Forelimb muscle (tissue), 1 donor: ENCODE measurements around the gene TUBB6. TPM values are rescaled to one million over a fixed set of nuclear protein-coding genes. Genes with fewer than 3 reads are reported as not detected.

Source experiments
- DNase-seq: peaks from one replicate; pipeline ENCODE4 v3.0.0-alpha.2; 2013; ENCODE audit warnings: low read depth
- polyA plus RNA-seq: library from polyadenylated mRNA; unstranded; fragments of 120-200 nt; gene quantifications from one replicate; pipeline ENCODE4 v1.2.1, GENCODE V29; 2013; ENCODE audit not compliant: insufficient read length

Gene TUBB6
- polyA plus RNA-seq, 1 donor: 224 TPM

DNA sequence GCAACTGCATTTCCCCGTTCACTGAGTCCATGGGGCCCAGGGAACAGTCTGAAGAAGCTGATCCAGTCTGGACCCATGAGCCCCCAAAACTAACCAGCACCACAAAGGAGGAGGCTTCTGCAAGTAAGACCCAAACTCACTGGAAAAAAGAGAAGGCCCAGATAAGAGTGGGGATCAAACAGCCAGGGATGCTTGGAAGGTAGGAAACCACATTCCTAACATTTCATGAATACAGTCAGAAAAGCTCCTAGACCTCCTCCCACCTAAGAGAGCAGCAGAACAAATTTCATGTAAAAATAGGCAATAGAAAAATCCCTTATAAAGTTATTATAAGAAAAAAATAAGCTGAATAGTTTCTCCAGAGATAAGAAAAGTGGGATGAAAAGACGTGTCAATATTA is 30.3 kb downstream of the TUBB6 start:
- no peak for DNase-seq

DNA sequence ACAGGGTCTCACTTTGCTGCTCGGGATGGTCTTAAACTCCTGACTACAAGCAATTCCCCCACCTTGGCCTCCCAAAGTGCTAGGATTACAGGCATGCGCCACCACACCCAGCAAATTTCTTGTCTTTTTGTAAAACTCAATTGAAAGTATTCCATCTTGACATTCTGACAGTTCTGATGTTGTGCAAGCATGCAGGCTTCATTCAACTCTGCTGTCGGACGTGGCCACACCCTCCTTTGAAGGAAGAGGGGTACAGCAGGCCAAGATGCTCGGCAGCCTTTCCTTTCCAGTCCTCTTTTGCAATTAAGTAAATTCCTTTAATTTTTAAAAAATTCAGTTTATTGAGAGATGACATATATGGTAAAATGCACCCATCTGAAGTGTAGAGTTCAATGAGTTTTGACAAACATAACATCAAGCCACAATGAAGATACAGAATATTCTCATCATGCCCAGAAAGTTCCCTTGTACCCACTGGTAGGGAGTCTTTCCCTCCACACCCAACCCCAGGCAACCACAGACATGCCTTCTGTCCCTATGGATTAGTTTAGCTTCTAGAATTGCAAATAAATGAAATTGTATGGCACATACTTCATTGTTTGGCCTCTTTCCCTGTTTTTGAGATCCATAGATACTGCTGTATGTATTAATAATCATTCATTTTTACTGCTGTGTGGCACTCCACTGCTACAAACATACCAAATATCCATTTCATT is 33.1 kb downstream of the TUBB6 start:
- DNase-seq: no peak

- DNase-seq: no peak
These were observed 34.6 kb downstream of the TUBB6 start for GRCh38 chr18:12342661-12343060.

DNA sequence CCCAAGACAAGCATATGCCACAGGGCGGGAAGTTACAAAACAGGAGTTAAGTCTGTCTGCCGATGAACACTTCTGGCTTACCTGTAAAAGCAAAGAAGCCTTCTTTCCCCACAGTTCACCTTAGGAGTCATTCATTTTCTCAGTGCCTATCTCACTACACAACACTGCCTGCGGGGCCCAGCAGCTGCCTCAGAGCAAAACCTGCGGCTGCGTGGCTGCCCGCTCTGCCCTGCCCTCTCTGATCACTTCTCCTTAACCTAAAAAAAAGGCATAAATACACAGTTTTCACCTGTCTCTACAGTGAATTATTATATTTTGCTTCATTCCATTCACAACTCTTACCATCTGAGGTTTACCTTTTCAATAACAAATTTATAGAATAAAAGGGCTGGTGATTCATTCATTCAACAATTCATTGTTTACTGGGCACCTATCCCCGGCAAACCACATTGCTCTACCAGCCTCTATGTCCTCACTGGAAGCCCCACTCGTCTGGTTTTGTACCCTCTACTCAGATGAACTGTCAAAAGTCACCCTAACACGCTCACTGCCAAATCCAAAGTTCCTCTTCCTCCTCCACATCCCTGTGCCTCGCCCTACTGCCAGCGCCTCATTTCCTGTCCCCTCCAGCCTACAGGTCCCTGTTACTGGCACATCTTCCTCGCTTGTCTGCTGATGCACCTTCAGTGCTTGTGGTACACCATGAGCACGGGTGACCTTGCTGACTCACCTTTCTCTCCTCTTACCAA is 37.6 kb downstream of the TUBB6 start:
- no peak for DNase-seq

DNA sequence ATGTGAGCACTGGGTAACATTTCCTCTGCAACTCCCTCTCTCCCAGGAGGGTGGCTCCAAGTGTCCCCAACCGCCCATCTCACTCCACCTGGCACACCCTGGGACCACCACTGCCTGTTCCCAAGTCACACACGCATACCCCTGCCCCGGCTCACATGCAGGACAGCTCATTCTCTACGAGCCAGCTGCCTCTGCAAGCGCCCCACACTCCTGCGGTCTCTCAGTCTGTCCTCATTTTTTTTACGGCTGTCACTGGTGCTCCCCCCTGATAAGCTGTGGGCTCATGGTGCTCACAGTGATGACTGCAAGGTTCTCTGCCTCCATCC is 38.2 kb downstream of the TUBB6 start:
- no peak for DNase-seq

DNA sequence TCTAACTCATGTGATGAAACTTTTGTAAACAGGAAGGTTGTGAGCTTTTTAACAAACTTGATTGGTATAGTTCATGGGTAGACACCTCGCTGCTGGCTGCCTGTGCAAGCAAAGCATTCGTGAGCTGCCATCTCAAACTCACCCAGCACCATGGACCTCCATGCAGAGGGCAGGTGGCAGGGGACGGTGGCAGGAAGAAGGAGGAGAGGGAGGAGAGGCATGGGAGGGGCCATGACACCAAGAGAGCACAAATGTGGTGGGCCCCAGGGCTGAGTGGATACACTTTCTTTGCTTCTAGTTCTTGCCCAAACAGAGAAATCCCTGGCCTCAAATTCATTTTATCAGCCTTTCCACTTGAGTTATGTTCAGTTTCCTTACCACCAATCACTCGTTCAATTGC is 39.9 kb downstream of the TUBB6 start:
- no peak for DNase-seq

- no peak for DNase-seq
These were observed 44.1 kb downstream of the TUBB6 start for GRCh38 chr18:12352188-12352587.

DNA sequence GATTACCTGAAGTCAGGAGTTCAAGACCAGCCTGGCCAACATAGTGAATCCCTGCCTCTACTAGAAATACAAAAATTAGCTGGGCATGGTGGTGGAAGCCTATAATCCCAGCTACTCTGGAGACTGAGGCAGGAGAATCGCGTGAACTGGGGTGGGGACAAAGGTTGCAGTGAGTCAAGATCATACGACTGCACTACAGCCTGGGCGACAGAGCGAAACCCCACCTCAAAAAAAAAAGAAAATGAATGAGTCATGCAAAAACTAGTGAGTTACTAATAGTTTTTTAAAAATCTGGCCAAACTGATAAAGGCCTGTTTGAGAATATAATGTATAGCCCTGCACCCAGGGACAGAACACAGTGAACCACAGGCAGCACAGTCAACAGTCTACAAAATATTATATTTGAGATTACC is 51.5 kb downstream of the TUBB6 start:
- no peak for DNase-seq

DNA sequence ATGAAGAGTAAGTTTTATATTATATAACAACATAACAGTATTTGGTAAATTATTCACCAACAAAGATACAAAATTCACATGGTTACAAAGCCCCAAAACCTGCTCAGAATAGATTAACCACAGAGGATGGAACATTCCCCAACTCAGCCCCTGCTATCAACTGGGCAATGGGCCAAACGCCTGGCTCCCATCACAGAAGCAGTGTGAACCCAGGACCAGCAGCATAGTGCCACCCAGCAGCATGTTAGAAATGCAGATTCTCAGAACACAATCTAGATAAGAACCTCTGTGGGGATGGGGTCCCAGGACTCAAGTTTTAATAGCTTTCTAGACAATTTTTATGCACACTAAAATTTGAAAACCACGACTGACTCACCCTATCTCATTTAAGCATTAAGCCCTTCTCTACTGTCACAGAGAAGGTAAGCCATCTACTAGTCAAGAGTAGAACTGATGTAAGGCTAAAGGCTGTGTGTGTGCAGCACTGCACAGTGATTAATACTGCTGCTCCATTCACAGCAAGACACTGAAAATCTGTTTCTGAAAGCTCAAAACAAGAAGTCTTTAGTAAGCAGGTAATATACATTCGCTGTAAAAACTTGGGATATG is 53.8 kb downstream of the TUBB6 start:
- no peak for DNase-seq

DNA sequence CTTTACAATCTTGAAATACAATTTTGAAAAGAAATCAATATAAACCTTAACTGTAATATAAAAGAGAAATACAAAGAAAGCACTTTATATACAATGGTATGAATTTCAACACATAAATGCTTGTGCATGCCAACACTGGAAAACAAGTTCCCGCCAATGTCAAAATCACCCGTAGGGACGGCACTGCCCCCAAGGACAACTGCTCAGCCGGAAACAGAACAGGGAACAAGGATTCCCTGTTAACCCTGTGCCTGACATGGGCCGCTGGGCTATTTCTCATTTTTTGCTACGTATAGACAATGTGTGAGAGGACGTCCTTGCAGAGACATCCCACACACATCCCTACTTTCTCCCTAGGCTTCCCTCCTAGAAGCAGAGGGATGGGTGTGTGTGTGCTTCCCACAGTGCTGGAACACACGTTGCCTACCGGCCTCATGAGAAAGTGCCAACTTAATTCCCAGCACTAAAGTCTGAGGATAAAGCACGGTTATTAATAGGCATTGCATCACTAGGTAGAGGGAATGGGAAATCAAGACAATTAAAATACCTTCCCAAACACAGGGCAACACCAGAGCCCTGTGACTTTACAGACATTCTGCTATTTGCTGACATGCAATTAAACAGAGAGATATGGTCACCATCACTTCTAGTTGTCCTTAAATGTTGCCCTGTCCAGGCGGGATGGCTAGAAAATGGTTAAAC is 54.6 kb downstream of the TUBB6 start:
- DNase-seq: no peak

- no peak for DNase-seq
These were observed 58.3 kb downstream of the TUBB6 start for GRCh38 chr18:12366379-12366778.

DNA sequence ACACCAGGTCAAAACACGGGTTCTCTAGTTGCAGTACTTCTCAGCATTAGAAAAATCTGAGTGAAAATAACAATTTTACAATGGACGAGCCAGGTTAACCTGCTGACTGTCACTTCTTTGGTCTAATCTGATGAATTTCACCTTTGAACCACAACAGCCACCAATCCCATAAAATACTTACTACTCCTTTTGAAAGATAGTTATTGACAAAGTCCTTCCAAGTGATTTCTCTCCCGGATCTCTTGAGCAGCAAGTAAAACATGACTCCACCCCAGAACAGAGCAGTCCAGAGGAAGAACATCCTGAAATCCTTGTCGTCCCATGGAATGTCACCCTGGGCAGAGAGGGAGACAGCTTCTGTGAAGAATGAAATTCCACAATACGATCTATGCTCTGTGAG is 58.7 kb downstream of the TUBB6 start:
- DNase-seq: no peak

- no peak for DNase-seq
These were observed 61.2 kb downstream of the TUBB6 start for GRCh38 chr18:12369211-12369610.

- DNase-seq: no peak
These were observed 63.5 kb downstream of the TUBB6 start for GRCh38 chr18:12371590-12371989.

GRCh38 chr18:12372406-12372805 is 64.4 kb downstream of the TUBB6 start:
- no peak for DNase-seq

- DNase-seq: no peak
These were observed 65.2 kb downstream of the TUBB6 start for GRCh38 chr18:12373116-12373770.

DNA sequence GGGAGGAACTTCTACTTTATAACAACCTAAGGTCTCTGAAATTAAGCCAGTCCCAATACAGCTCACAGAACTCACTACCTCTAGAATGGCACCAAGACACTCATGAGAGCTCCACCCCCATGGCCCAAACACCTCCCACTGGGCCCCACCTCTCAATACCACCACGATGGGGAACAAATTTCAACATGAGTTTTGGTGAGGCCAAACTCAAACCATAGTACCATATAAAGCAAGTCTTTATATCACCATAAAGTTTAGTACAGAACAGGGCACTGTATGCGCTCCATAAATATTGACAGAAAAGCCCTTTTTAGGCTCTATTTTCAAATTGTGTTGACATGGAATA is 65.7 kb downstream of the TUBB6 start:
- DNase-seq: no peak

GRCh38 chr18:12374401-12374800 is 66.4 kb downstream of the TUBB6 start:
- DNase-seq: no peak
